Stimulated activated CD8-positive, alpha-beta memory T cell treated with anti-CD3 and anti-CD28 coated beads, Interleukin-15, amount 100 ng/mL, for 1 hour (primary cell): Measurements from ENCODE around the gene CPO.
"Not testable (repeated sequence)": the region's sequence is repeated elsewhere in the genome, so short reads cannot be mapped to it uniquely, and the experiment has no call there.

Experiments used
- DNase-seq: peaks from one replicate; pipeline ENCODE4 v3.0.0-alpha.2; 2020; ENCODE audit warnings: low read depth

The CPO gene, protein sequence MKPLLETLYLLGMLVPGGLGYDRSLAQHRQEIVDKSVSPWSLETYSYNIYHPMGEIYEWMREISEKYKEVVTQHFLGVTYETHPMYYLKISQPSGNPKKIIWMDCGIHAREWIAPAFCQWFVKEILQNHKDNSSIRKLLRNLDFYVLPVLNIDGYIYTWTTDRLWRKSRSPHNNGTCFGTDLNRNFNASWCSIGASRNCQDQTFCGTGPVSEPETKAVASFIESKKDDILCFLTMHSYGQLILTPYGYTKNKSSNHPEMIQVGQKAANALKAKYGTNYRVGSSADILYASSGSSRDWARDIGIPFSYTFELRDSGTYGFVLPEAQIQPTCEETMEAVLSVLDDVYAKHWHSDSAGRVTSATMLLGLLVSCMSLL

GRCh38 chr2:206939340-206939739, at the start of gene CPO:
Gene CPO, plus strand, starts transcription at chr2:206939518. Its CDS starts 82 bp downstream, at chr2:206939600.
- no peak for DNase-seq

- no peak for DNase-seq
These were observed 49.1 kb upstream of the CPO start for GRCh38 chr2:206890179-206890578.

DNA sequence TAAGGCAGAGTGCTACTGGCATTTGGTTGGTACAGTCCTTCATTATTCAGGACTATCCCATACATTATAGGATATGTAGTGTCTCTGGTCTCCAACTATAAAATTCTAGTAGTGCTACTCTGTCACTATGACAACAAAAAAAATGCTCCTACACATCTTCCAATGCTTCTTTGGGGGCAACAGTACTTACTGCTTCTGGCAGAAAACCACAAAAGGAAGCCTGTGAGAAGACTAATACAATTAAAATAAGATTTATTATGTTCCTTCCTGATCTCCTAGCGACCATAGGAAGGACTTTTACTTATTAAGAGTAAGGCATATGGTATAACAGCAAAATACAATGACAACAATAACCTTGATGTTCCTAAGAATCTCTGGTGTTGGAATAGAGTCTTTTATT, 48.4 kb upstream of the CPO start:
- no peak for DNase-seq

GRCh38 chr2:206915121-206915520, 24.2 kb upstream of the CPO start:
- DNase-seq, result no peak

DNA sequence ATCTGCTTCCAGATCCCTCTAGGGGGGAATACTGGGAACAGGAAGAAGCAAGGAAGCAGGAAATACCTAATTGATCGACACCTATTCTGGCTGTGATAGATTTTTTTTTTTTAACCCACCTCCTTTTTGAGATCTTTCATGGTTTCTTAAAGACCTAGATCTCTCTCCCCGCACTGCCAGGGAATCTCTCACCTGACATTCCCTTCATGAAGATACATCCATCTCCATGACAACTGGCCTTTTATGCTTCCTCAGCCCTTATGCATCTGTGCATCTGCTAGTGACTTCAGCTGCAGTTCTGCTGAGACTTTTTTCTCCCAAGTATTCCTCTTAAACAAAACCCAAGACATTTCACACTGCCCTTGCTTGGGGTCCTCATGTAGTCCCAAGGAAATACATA, 21.1 kb upstream of the CPO start:
- DNase-seq, result no peak

- no peak for DNase-seq
These were observed 19.0 kb upstream of the CPO start for GRCh38 chr2:206920310-206920709.

- no peak for DNase-seq
These were observed 18.4 kb upstream of the CPO start for GRCh38 chr2:206920951-206921350.

DNA sequence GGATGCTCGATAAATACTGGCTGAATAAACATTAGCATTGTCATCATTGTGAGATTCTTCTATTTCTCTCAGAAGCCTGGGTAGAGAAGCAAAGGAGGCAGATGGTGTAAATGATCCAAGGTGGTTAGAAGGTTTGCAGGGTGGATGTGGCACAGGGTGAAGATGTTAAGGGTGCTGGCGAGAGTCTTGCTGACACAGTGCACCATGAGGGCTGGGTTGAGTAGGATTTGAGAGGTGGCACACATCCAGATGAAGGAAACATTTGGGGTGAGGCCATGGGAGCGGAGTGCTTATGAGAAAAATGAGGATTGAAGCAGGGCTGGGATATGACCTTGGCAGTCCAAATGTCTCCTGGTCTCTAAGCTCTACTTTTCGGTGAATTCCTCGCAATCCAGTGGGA, 17.8 kb upstream of the CPO start:
- DNase-seq, result no peak

GRCh38 chr2:206935991-206936842, 3.1 kb upstream of the CPO start:
- DNase-seq, result no peak

DNA sequence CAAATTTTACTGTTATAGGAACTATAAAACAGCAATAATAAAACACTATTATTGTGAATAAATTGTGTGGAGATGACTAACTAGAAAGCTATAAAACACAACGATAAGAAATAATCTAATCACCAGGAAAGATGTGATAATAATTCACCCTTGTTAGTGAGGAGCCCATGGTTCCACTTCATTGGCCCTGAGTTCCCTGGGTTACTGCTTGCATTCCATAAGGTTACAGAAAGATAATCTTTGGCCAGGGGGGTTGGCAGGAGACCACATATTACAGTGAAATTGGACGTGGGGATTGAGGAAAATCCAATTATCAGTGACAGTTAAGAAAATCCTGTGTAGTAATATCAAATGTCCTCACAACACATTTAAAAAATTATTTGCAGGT, 2.5 kb upstream of the CPO start:
- DNase-seq, result no peak

- DNase-seq, result no peak
These were observed 1.8 kb upstream of the CPO start for GRCh38 chr2:206937555-206937954.

- DNase-seq, result no peak
These were observed 1.2 kb downstream of the CPO start for GRCh38 chr2:206940546-206940945.

DNA sequence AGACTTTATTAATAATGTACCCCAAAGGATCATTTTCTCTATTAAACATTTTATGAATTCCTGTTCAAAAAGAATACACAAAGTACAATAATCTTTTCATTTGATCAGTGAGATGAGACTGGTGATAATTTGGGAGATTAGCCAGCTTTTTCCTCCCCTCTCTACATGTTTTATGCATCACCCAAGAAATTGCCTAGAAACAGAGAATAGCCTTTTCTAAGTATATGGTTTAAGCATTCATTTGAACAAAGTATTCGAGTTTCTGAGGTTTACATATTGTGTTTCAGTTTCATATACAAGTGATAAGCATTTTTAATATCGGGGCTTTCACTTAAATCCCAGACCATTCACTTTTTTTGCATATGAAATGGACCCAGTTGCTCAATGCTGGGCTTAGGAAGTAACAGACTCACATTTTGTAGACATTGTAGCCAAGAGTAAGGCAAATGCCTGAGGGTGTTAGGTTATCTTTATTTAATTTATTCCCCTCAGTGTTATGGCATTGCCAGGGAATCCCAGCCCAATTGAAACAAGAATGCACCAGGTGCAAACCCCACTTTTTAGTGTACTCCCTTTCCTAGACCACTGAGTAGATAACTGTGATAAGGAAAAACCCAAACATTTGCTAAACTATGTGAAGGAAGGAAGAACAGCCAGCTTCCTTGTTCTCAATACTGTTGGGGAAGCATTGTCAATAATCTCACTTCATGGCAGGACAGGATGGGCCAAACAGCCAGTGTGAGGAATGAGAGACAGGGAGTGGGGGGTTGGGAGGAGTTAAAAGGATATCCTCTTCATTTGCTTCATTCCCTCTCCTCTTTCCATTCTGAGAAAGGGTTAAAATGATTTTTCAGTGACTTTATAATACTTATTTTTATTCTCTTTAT, 3.5 kb downstream of the CPO start:
- no peak for DNase-seq

DNA sequence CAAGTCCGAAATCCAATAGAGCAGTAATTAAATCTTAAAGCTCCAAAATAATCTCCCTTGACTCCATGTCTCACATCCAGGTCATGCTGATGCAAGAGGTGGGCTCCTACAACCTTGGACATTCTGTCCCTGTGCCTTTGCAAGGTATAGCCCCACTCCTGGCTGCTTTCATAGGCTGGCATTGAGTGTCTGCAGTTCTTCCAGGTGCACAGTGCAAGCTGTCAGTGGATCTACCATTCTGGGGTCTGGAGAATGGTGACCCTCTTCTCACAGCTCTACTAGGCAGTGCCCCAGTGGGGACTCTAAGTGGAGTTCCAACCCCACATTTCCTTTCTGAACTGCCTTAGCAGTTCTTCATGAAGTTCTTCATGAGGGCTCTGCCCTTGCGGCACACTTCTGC, 14.1 kb downstream of the CPO start:
- DNase-seq, result not testable (repeated sequence)

DNA sequence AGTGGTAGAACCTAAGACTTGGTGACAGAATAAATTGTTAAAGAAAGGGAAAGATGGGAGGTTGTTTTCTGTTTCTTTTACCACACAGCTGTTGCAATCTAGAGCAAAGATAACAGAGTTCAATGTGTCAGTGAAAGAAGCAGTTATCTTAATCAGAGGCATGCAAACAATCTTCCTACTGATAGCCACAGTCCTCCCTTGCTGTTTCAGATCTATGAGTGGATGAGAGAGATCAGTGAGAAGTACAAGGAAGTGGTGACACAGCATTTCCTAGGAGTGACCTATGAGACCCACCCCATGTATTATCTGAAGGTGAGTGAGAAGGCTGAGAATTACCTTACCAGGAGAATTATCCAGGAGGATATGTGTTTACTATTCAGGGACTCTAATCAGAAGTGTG, 15.9 kb downstream of the CPO start:
- DNase-seq, result no peak

GRCh38 chr2:206958261-206958660, 18.9 kb downstream of the CPO start:
- DNase-seq, result no peak

- DNase-seq, result no peak
These were observed 23.6 kb downstream of the CPO start for GRCh38 chr2:206962966-206963365.

DNA sequence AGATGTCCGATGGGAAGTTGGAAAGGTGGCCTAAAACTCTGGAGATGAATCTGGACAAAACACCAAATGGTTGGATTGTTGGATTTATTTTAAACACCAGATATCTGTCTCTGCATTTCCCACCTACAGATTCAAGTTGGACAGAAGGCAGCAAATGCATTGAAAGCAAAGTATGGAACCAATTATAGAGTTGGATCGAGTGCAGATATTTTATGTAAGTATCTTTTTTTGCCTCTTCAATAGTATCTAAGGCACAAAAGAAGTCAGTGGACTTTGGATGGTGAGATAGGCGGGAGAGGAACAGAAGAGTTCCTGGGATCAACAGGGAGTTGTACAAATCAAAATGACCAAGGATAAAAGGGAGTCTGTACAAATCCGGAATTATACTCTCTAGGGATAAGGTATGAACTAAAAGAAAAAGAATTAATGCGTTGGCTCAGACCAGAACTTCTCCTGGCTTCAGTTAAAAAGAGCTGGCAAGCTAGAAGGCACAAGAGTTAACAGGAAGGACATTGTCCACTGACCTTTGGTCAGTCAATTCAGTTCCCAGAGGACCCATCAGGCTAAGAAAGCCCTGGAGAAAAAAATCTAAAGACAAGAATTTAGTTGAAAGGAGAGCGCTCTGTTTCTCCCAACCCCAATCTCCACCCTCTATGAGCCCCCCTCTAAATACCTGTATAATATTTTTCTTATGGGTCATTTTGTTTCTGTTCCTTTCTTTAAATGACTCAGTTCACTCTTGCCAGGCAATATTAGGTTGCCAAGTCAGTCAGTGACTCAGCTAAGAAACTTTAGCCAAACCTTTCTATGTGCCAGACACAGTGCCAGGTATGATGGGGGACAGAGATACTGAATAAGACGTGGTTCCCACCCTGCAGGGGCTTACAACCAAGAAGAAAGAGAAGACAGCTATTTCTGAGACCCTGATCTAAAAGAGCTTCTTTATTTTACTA, 29.1 kb downstream of the CPO start:
- no peak for DNase-seq

DNA sequence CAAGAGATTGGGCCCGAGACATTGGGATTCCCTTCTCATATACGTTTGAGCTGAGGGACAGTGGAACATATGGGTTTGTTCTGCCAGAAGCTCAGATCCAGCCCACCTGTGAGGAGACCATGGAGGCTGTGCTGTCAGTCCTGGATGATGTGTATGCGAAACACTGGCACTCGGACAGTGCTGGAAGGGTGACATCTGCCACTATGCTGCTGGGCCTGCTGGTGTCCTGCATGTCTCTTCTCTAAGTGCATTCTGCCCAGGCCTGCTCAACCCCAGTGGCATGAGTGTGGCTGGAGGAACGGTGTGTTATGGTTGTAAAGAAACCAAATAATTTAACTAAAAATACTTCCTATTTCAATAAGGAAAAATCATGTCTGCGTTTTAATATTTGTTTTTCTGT, 29.9 kb downstream of the CPO start:
- DNase-seq, result no peak

DNA sequence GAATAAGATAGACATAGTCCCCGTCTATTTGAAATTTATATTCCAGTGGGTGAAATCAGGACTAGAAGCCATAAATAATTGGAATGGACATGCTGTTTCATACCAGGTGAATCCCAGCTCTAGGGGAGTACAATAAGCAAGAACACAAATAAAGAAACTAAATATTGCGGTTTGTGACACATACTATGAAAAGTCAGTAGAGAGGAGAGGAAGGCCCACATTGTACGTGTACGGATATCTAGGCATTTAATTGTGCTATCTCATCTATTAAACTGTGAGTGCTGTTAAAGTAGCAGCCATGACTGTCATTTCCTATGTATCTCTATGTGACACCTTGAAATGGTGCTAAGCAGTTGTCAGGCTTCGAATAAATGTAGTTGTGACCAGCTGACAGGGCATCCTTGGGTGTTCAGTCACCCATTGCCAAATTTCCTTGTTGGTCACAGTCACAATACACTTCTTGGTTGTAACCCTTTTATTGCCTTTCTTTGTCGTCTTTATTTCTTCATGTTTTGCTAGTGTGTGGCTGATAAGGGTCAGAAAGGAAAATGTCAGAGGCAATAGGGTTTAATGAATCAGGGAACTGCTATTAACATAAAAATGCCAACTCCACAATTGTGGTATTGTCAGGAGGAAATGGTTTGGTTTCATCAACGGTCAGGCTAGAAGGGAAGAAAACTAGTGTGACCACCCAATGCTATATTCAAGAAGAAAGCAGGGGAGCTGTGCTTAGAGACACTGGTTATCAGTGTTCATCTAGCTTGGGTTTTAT, 31.5 kb downstream of the CPO start:
- DNase-seq, result no peak
